Keratinocyte (primary cell): ENCODE measurements around the gene KLF7. TPM values are rescaled to one million over a fixed set of nuclear protein-coding genes. Genes with fewer than 3 reads are reported as not detected.

Experiments
- DNase-seq: peaks from one replicate; pipeline ENCODE4 v3.0.0-alpha.2; 2011; ENCODE audit warnings: low read depth, missing footprints, low spot score
- FAIRE-seq: peaks from 2 replicates; lab custom pipeline; 2011; peaks lifted over from hg19 to GRCh38; lab: Jason Lieb, UNC
- H2AFZ ChIP-seq: 2 replicates; pipeline ENCODE4 v1.6.0; 2012; ENCODE audit warnings: low read length, control low read depth, inconsistent platforms; ENCODE audit not compliant: control insufficient read depth
- H3K27ac ChIP-seq: 2 replicates; pipeline ENCODE4 v1.5.1; 2011; ENCODE audit warnings: low read length; ENCODE audit not compliant: control insufficient read depth, insufficient read depth
- H3K27me3 ChIP-seq: 3 replicates; pipeline ENCODE4 v1.6.0; 2011; ENCODE audit warnings: low read length; ENCODE audit not compliant: control insufficient read depth, insufficient read depth; ENCODE audit errors: extremely low read depth
- H3K36me3 ChIP-seq, 2 experiments: 2 replicates in 1 of 2; 3 replicates in 1 of 2; pipeline ENCODE4 v1.5.1; 2011; ENCODE audit warnings: low read length in 2 of 2, mild to moderate bottlenecking in 1 of 2; ENCODE audit not compliant: control insufficient read depth in 2 of 2, insufficient read depth in 2 of 2; ENCODE audit errors: extremely low read depth in 1 of 2
- H3K4me1 ChIP-seq: 3 replicates; pipeline ENCODE4 v1.5.1; 2011; ENCODE audit warnings: low read length; ENCODE audit not compliant: control insufficient read depth, insufficient read depth; ENCODE audit errors: extremely low read depth
- H3K4me2 ChIP-seq: 3 replicates; pipeline ENCODE4 v1.6.0; 2011; ENCODE audit warnings: low read depth, low read length; ENCODE audit not compliant: control insufficient read depth, insufficient read depth; ENCODE audit errors: extremely low read depth
- H3K4me3 ChIP-seq, 3 experiments: fragments of 200-600 bp in 1 of 3; sonication (generic) in 1 of 3; 2 replicates in 2 of 3; 3 replicates in 1 of 3; pipeline ENCODE4 v1.5.1; 2011 to 2016; ENCODE audit warnings: low read length in 3 of 3, mild to moderate bottlenecking in 3 of 3, control low read depth in 2 of 3, inconsistent platforms in 1 of 3, low read depth in 1 of 3, mixed read lengths in 1 of 3, mixed run types in 1 of 3, moderate library complexity in 1 of 3; ENCODE audit not compliant: control insufficient read depth in 2 of 3, insufficient read depth in 2 of 3; ENCODE audit errors: extremely low read depth in 1 of 3
- H3K79me2 ChIP-seq: 2 replicates; pipeline ENCODE4 v1.6.0; 2012; ENCODE audit warnings: low read length; ENCODE audit not compliant: control insufficient read depth, insufficient read depth
- H3K9ac ChIP-seq: 3 replicates; pipeline ENCODE4 v1.6.0; 2011; ENCODE audit warnings: low read length; ENCODE audit not compliant: control insufficient read depth, insufficient read depth; ENCODE audit errors: extremely low read depth
- H3K9me1 ChIP-seq: 3 replicates; pipeline ENCODE4 v1.6.0; 2011; ENCODE audit warnings: low read length; ENCODE audit not compliant: control insufficient read depth, insufficient read depth; ENCODE audit errors: extremely low read depth
- H3K9me3 ChIP-seq: 2 replicates; pipeline ENCODE4 v1.5.1; 2012; ENCODE audit warnings: low read depth, low read length; ENCODE audit not compliant: control insufficient read depth
- H4K20me1 ChIP-seq: 3 replicates; pipeline ENCODE4 v1.6.0; 2011; ENCODE audit warnings: low read length; ENCODE audit not compliant: control insufficient read depth, insufficient read depth; ENCODE audit errors: extremely low read depth
- CTCF ChIP-seq, 3 experiments: IDR thresholded peaks in 1 of 3; conservative IDR thresholded peaks in 1 of 3; optimal IDR thresholded peaks in 1 of 3; 2 replicates in 2 of 3; 3 replicates in 1 of 3; pipeline versions ENCODE3 to v1.5.1; 2011; ENCODE audit warnings: low read length in 3 of 3, mild to moderate bottlenecking in 3 of 3, moderate library complexity in 2 of 3, control low read depth in 1 of 3, inconsistent platforms in 1 of 3; ENCODE audit not compliant: insufficient read depth in 2 of 3; ENCODE audit errors: extremely low read depth in 1 of 3
- EZH2 ChIP-seq: IDR thresholded peaks from one replicate; pipeline ENCODE4 v1.6.1; 2012; ENCODE audit warnings: inconsistent platforms, mild to moderate bottlenecking, low read length, moderate library complexity
- dilution Hi-C: fragments of 300-500 bp; cut with MboI; formaldehyde crosslinking; loops from one replicate; pipeline ENCODE4 v1.7.0; 2020; ENCODE audit warnings: low sequenced_read_pairs; ENCODE audit not compliant: extremely low pct_ligation_motif_present
- polyA plus RNA-seq, 5 experiments: library from polyadenylated mRNA; depleted of rRNA in 3 of 5; stranded (reverse) in 3 of 5; stranded (forward) in 1 of 5; unstranded in 1 of 5; fragments of >200 nt; gene quantifications; 1 replicate in 1 of 5; 2 replicates in 3 of 5; 3 replicates in 1 of 5; pipeline versions ENCODE4 v1.2.1 to v1.2.3, GENCODE V29; 2011 to 2012; ENCODE audit warnings: missing spikeins in 2 of 5, low read depth in 1 of 5, low replicate concordance in 1 of 5

The KLF7 gene
- polyA plus RNA-seq, 1 donor (not counting 4 experiments of a cell fraction or from before 2014, with no cell fraction given): 44.7 TPM

GRCh38 chr2:207153266-207153975 is 12.3 kb downstream of the KLF7 start:
- dilution Hi-C loops: no loop called here
- DNase-seq: no peak
- TF ChIP-seq CTCF (optimal IDR thresholded peaks at IDR 0.05 in 1 of 3, IDR thresholded peaks at IDR 0.05 in 1 of 3, conservative IDR thresholded peaks at IDR 0.05 in 1 of 3; ENCODE audit: extremely low read depth in 1 of 3, insufficient read depth in 2 of 3, low read length in 3 of 3) (no peak), EZH2 (no peak)
- H3K9me3 ChIP-seq: no peaks in the 10 kb centered on the region
- peaks cover 13 to 20% of the 10 kb centered on the region in 2 experiments for H3K36me3 ChIP-seq
- H3K9ac ChIP-seq: no peak overlapping the region
- no peak for FAIRE-seq
- peaks cover 100% of the 10 kb centered on the region for H3K79me2 ChIP-seq
- H3K27me3 ChIP-seq: no peaks in the 10 kb centered on the region
- no peak overlapping the region for H3K27ac ChIP-seq
- H3K4me2 ChIP-seq: no peak overlapping the region
- H3K4me3 ChIP-seq: no peak overlapping the region
- peaks cover 20% of the 10 kb centered on the region for H3K4me1 ChIP-seq
- H2AFZ ChIP-seq: no peak overlapping the region
- peaks cover 7% of the 10 kb centered on the region for H4K20me1 ChIP-seq
- no peaks in the 10 kb centered on the region for H3K9me1 ChIP-seq

- H3K4me3 ChIP-seq: no peak overlapping the region
- no peak overlapping the region for H3K4me2 ChIP-seq
- H3K36me3 ChIP-seq: peaks cover 18 to 25% of the 10 kb centered on the region in 2 experiments
- dilution Hi-C loops: no loop called here
- TF ChIP-seq EZH2 (no peak), CTCF (optimal IDR thresholded peaks at IDR 0.05 in 1 of 3, IDR thresholded peaks at IDR 0.05 in 1 of 3, conservative IDR thresholded peaks at IDR 0.05 in 1 of 3; ENCODE audit: extremely low read depth in 1 of 3, insufficient read depth in 2 of 3, low read length in 3 of 3) (no peak)
- peaks cover 100% of the 10 kb centered on the region for H3K79me2 ChIP-seq
- no peak overlapping the region for H2AFZ ChIP-seq
- H4K20me1 ChIP-seq: peaks cover under 1% of the 10 kb centered on the region
- H3K9ac ChIP-seq: no peak overlapping the region
- DNase-seq (no peak), FAIRE-seq (no peak)
- no peak overlapping the region for H3K27ac ChIP-seq
- H3K9me1 ChIP-seq: no peaks in the 10 kb centered on the region
- H3K27me3 ChIP-seq: no peaks in the 10 kb centered on the region
- peaks cover 22% of the 10 kb centered on the region for H3K4me1 ChIP-seq
- H3K9me3 ChIP-seq: no peaks in the 10 kb centered on the region
These were observed 14.7 kb downstream of the KLF7 start for GRCh38 chr2:207151048-207151447.
